H1 (cell line): ENCODE data around the gene SLC25A21. TPM values are rescaled to one million over a fixed set of nuclear protein-coding genes. Genes with fewer than 3 reads are reported as not detected.

Source experiments
- CTCF ChIA-PET: fragments of 300-600 bp; sonication (Branson Sonifier 250); formaldehyde crosslinking; loops from one replicate; lab custom pipeline; 2021; ENCODE audit not compliant: partially characterized antibody; lab: Charles Lee
- POLR2A ChIA-PET: fragments of 300-600 bp; sonication (Branson Sonifier 250); formaldehyde crosslinking; loops from one replicate; lab custom pipeline; 2021; ENCODE audit warnings: inconsistent platforms; ENCODE audit not compliant: partially characterized antibody; lab: Charles Lee
- DNase-seq, 2 experiments: peaks; one replicate each; pipeline versions ENCODE4 v3.0.0 to v3.0.0-alpha.2; 2010 to 2022; ENCODE audit warnings: low spot score in 2 of 2, low read depth in 1 of 2, mixed read lengths in 1 of 2
- FAIRE-seq: peaks from 2 replicates; lab custom pipeline; 2011; peaks lifted over from hg19 to GRCh38; lab: Jason Lieb, UNC
- H2AFZ ChIP-seq: 2 replicates; pipeline ENCODE4 v1.8.1; 2012; ENCODE audit warnings: low read length, inconsistent platforms
- H2AK5ac ChIP-seq: 2 replicates; pipeline ENCODE4 v1.6.1; 2013; ENCODE audit warnings: low read depth, low read length
- H2BK120ac ChIP-seq: replicated peaks from 2 replicates; pipeline ENCODE3; 2013; ENCODE audit warnings: low read depth, low read length, inconsistent platforms
- H2BK12ac ChIP-seq: 2 replicates; pipeline ENCODE4 v1.6.1; 2013; ENCODE audit warnings: low read depth, low read length
- H2BK15ac ChIP-seq: 2 replicates; pipeline ENCODE4 v1.6.1; 2013; ENCODE audit warnings: low read length
- H2BK20ac ChIP-seq: 2 replicates; pipeline ENCODE4 v1.6.1; 2013; ENCODE audit warnings: low read length
- H2BK5ac ChIP-seq: 2 replicates; pipeline ENCODE4 v1.6.1; 2013; ENCODE audit warnings: low read depth, low read length
- H3K14ac ChIP-seq: 2 replicates; pipeline ENCODE4 v1.6.1; 2013; ENCODE audit warnings: inconsistent platforms; ENCODE audit not compliant: insufficient read length
- H3K18ac ChIP-seq: 2 replicates; pipeline ENCODE4 v1.6.1; 2013; ENCODE audit warnings: low read length; ENCODE audit errors: extremely low read depth
- H3K23ac ChIP-seq: 2 replicates; pipeline ENCODE4 v1.6.1; 2013; ENCODE audit warnings: inconsistent platforms; ENCODE audit not compliant: insufficient read length
- H3K23me2 ChIP-seq: 2 replicates; pipeline ENCODE4 v1.6.1; 2013; ENCODE audit warnings: low read depth, low read length
- H3K27ac ChIP-seq: 2 replicates; pipeline ENCODE4 v1.6.1; 2011; ENCODE audit warnings: low read depth, low read length, inconsistent platforms
- H3K27me3 ChIP-seq, 4 experiments: replicated peaks in 1 of 4; 1 replicate in 1 of 4; 2 replicates in 3 of 4; pipeline versions ENCODE4 v1.6.1 to v1.8.1; 2011 to 2013; ENCODE audit warnings: low read length in 3 of 4, mild to moderate bottlenecking in 3 of 4, inconsistent platforms in 2 of 4, mixed read lengths in 2 of 4, moderate library complexity in 1 of 4; ENCODE audit not compliant: control insufficient read depth in 3 of 4, insufficient read depth in 3 of 4; ENCODE audit errors: extremely low read depth in 1 of 4
- H3K36me3 ChIP-seq, 4 experiments: 2 replicates each; pipeline versions ENCODE4 v1.6.1 to v1.8.1; 2011 to 2013; ENCODE audit warnings: mild to moderate bottlenecking in 4 of 4, low read length in 3 of 4, moderate library complexity in 2 of 4, control low read depth in 1 of 4, inconsistent platforms in 1 of 4; ENCODE audit not compliant: insufficient read depth in 4 of 4, control insufficient read depth in 2 of 4
- H3K4ac ChIP-seq: replicated peaks from 2 replicates; pipeline ENCODE3; 2013; ENCODE audit warnings: low read length, low read depth, mixed read lengths, inconsistent platforms; ENCODE audit not compliant: insufficient read length
- H3K4me1 ChIP-seq, 4 experiments: replicated peaks in 1 of 4; 1 replicate in 1 of 4; 2 replicates in 3 of 4; pipeline versions ENCODE4 v1.6.1 to v1.8.1; 2011 to 2013; ENCODE audit warnings: low read length in 3 of 4, inconsistent platforms in 2 of 4, mixed read lengths in 1 of 4; ENCODE audit not compliant: insufficient read depth in 4 of 4, control insufficient read depth in 3 of 4
- H3K4me2 ChIP-seq, 2 experiments: 2 replicates each; pipeline versions ENCODE4 v1.6.1 to v1.8.1; 2011 to 2013; ENCODE audit warnings: low read depth in 2 of 2, low read length in 2 of 2, control low read depth in 1 of 2, inconsistent platforms in 1 of 2, mild to moderate bottlenecking in 1 of 2; ENCODE audit not compliant: insufficient read depth in 1 of 2
- H3K4me3 ChIP-seq, 4 experiments: fragments of 200-600, 300-600 bp in 1 of 4; sonication (generic), shearing (Covaris generic), sonication (Bioruptor Twin) in 1 of 4; 2 replicates each; pipeline versions ENCODE4 v1.5.1 to v1.8.1; 2011 to 2016; ENCODE audit warnings: low read length in 4 of 4, low read depth in 3 of 4, control low read depth in 2 of 4, inconsistent platforms in 2 of 4, mild to moderate bottlenecking in 2 of 4, mixed read lengths in 1 of 4, moderate library complexity in 1 of 4; ENCODE audit not compliant: insufficient read depth in 2 of 4; ENCODE audit errors: extremely low read depth in 1 of 4
- H3K56ac ChIP-seq: replicated peaks from 2 replicates; pipeline ENCODE3; 2013; ENCODE audit warnings: low read depth, mild to moderate bottlenecking, mixed read lengths, low read length, inconsistent platforms; ENCODE audit not compliant: insufficient read length
- H3K79me1 ChIP-seq: 2 replicates; pipeline ENCODE4 v1.6.1; 2013; ENCODE audit warnings: low read depth, low read length, control low read depth
- H3K79me2 ChIP-seq, 2 experiments: 2 replicates each; pipeline versions ENCODE4 v1.6.1 to v1.8.1; 2012 to 2013; ENCODE audit warnings: low read length in 2 of 2, mild to moderate bottlenecking in 2 of 2, inconsistent platforms in 1 of 2; ENCODE audit not compliant: insufficient read depth in 2 of 2, control insufficient read depth in 1 of 2
- H3K9ac ChIP-seq, 4 experiments: replicated peaks in 1 of 4; 1 replicate in 1 of 4; 2 replicates in 3 of 4; pipeline versions ENCODE4 v1.6.1 to v1.8.1; 2011 to 2013; ENCODE audit warnings: low read depth in 3 of 4, low read length in 3 of 4, control low read depth in 2 of 4, mild to moderate bottlenecking in 2 of 4, moderate library complexity in 2 of 4, inconsistent platforms in 1 of 4; ENCODE audit errors: extremely low read depth in 1 of 4
- H3K9me3 ChIP-seq, 2 experiments: 2 replicates each; pipeline versions ENCODE4 v1.6.1 to v1.8.1; 2012 to 2013; ENCODE audit warnings: mild to moderate bottlenecking in 2 of 2, moderate library complexity in 2 of 2, control low read depth in 1 of 2, inconsistent platforms in 1 of 2, low read depth in 1 of 2, low read length in 1 of 2, mixed read lengths in 1 of 2; ENCODE audit not compliant: insufficient read depth in 2 of 2
- H4K20me1 ChIP-seq, 2 experiments: replicated peaks in 1 of 2; 2 replicates each; pipeline versions ENCODE3 to v1.8.1; 2011 to 2013; ENCODE audit warnings: inconsistent platforms in 2 of 2, low read length in 2 of 2, mild to moderate bottlenecking in 1 of 2; ENCODE audit not compliant: insufficient read depth in 2 of 2, control insufficient read depth in 1 of 2
- H4K5ac ChIP-seq: 2 replicates; pipeline ENCODE4 v1.6.1; 2013; ENCODE audit warnings: low read length, low read depth, mixed read lengths, inconsistent platforms; ENCODE audit not compliant: insufficient read length
- H4K8ac ChIP-seq: 2 replicates; pipeline ENCODE4 v1.8.0; 2013; ENCODE audit warnings: mild to moderate bottlenecking, moderate library complexity, low read length, inconsistent platforms; ENCODE audit not compliant: insufficient read depth; ENCODE audit errors: extremely low read depth
- H4K91ac ChIP-seq: replicated peaks from 2 replicates; pipeline ENCODE3; 2013; ENCODE audit warnings: low read length, mixed read lengths, inconsistent platforms; ENCODE audit not compliant: insufficient read length
- BACH1 ChIP-seq: IDR thresholded peaks from 2 replicates; pipeline ENCODE4 v1.6.1; 2012; ENCODE audit warnings: low read length, improper control_type of control experiment
- BCL11A ChIP-seq, 2 experiments: IDR thresholded peaks; one replicate each; pipeline ENCODE4 v1.6.1; 2011; ENCODE audit warnings: low read depth in 2 of 2, low read length in 2 of 2, mild to moderate bottlenecking in 2 of 2
- CEBPB ChIP-seq: IDR thresholded peaks from 2 replicates; pipeline ENCODE4 v1.6.1; 2012; ENCODE audit warnings: low read depth, low read length
- GABPA ChIP-seq: IDR thresholded peaks from 2 replicates; pipeline ENCODE4 v1.6.1; 2011; ENCODE audit warnings: mild to moderate bottlenecking, low read length, moderate library complexity, borderline replicate concordance; ENCODE audit not compliant: insufficient read depth
- POLR2A ChIP-seq, 2 experiments: IDR thresholded peaks; 1 replicate in 1 of 2; 2 replicates in 1 of 2; pipeline ENCODE4 v1.6.1; 2011; ENCODE audit warnings: low read depth in 2 of 2, low read length in 2 of 2, mild to moderate bottlenecking in 2 of 2; ENCODE audit errors: control extremely low read depth in 1 of 2
- RAD21 ChIP-seq, 2 experiments: IDR thresholded peaks in 1 of 2; conservative IDR thresholded peaks in 1 of 2; 2 replicates each; pipeline ENCODE4 v1.6.1; 2011; ENCODE audit warnings: low read depth in 2 of 2, low read length in 2 of 2, improper control_type of control experiment in 1 of 2, inconsistent platforms in 1 of 2, mild to moderate bottlenecking in 1 of 2, moderate library complexity in 1 of 2
- RFX5 ChIP-seq: IDR thresholded peaks from 2 replicates; pipeline ENCODE4 v1.6.1; 2011; ENCODE audit warnings: low read depth, low read length, improper control_type of control experiment, borderline replicate concordance
- SAP30 ChIP-seq: fragments of 300-600 bp; sonication (generic); IDR thresholded peaks from 2 replicates; pipeline ENCODE4 v1.7.1; 2012; ENCODE audit warnings: low read length, moderate library complexity, mild to moderate bottlenecking, inconsistent platforms; ENCODE audit not compliant: insufficient read depth, insufficient replicate concordance
- SIRT6 ChIP-seq: IDR thresholded peaks from one replicate; pipeline ENCODE4 v1.7.1; 2012; ENCODE audit warnings: low read length, inconsistent platforms
- SP4 ChIP-seq: IDR thresholded peaks from 2 replicates; pipeline ENCODE4 v1.6.1; 2012; ENCODE audit warnings: low read length, inconsistent platforms
- TAF7 ChIP-seq: optimal IDR thresholded peaks from 2 replicates; pipeline ENCODE3; 2011; ENCODE audit warnings: low read depth, mild to moderate bottlenecking, inconsistent platforms, low read length, moderate library complexity, borderline replicate concordance
- TBP ChIP-seq: IDR thresholded peaks from 2 replicates; pipeline ENCODE4 v1.6.1; 2011; ENCODE audit warnings: low read depth, low read length, improper control_type of control experiment
- TCF12 ChIP-seq: IDR thresholded peaks from 2 replicates; pipeline ENCODE4 v1.6.1; 2011; ENCODE audit warnings: low read depth, mild to moderate bottlenecking, low read length
- TEAD4 ChIP-seq: IDR thresholded peaks from 2 replicates; pipeline ENCODE4 v1.6.1; 2012; ENCODE audit warnings: low read depth, low read length, inconsistent platforms, mixed read lengths
- WGBS, 2 experiments: shearing (Covaris generic) in 1 of 2; methylation state at CpG; one replicate each; pipeline versions ENCODE4 v1.1.6 to v1.1.7; 2013 to 2015; ENCODE audit warnings: low lambda C conversion rate in 2 of 2, mixed read lengths in 2 of 2, inconsistent platforms in 1 of 2, low coverage in 1 of 2, missing lambda C conversion rate in 1 of 2; ENCODE audit not compliant: insufficient replicate concordance in 2 of 2, insufficient coverage in 1 of 2, insufficient read length in 1 of 2; ENCODE audit errors: extremely low coverage in 1 of 2, missing lambda C conversion rate in 1 of 2; 5-methylcytosine and 5-hydroxymethylcytosine counted together
- polyA plus RNA-seq, 7 experiments: library from polyadenylated mRNA; depleted of rRNA in 3 of 7; stranded (reverse) in 5 of 7; unstranded in 2 of 7; fragments of >200 nt in 5 of 7; fragments of 200-250 nt in 2 of 7; gene quantifications; 1 replicate in 5 of 7; 2 replicates in 1 of 7; 4 replicates in 1 of 7; pipeline versions ENCODE4 v1.2.1 to v1.2.3, GENCODE V29; 2011 to 2013; ENCODE audit warnings: missing spikeins in 2 of 7, mixed read lengths in 2 of 7
- total RNA-seq: library from RNA; stranded (reverse); fragmentation: NEBNext Ultra II Directional; extraction: Animal tissue kit (Norgen Biotek cat#: 25700); gene quantifications from 2 replicates; pipeline ENCODE4 v1.2.1, GENCODE V29; 2021

Gene SLC25A21
- total and polyA plus RNA-seq, 2 of the 8 experiments (the other 6 are each of a cell fraction or from before 2014, with no cell fraction given), result 6.9 to 15.7 TPM

- H2BK15ac ChIP-seq, result no peak overlapping the region
- peak overlapping the region in 1 of 4 experiments; percentile 34; a peak in 1 of 7 replicates for H3K9ac ChIP-seq
- H3K4me2 ChIP-seq, result no peak overlapping the region
- H3K14ac ChIP-seq, result no peak overlapping the region
- H3K79me2 ChIP-seq, result no peaks in the 10 kb centered on the region
- no peak overlapping the region for H2AK5ac ChIP-seq
- no peak overlapping the region for H4K8ac ChIP-seq
- no peak overlapping the region for H4K5ac ChIP-seq
- WGBS, 2 experiments, result 93 to 100% methylated on average over 2 to 3 of the region's 3 CpGs
- H3K9me3 ChIP-seq, result no peaks in the 10 kb centered on the region
- no peak overlapping the region for H3K4me3 ChIP-seq
- no peaks in the 10 kb centered on the region for H3K4me1 ChIP-seq
- TF ChIP-seq POLR2A (IDR thresholded peaks at IDR 0.05; ENCODE audit: control extremely low read depth in 1 of 2, low read depth in 2 of 2, low read length in 2 of 2), result no peak
- no peak for TF ChIP-seq CEBPB
- no peak for TF ChIP-seq RFX5
- no peak for TF ChIP-seq TEAD4
- TF ChIP-seq BACH1, result no peak
- TF ChIP-seq GABPA, result no peak
- TF ChIP-seq RAD21 (IDR thresholded peaks at IDR 0.05 in 1 of 2, conservative IDR thresholded peaks at IDR 0.05 in 1 of 2; ENCODE audit: low read depth in 2 of 2, low read length in 2 of 2), result no peak
- no peak for TF ChIP-seq SAP30
- TF ChIP-seq BCL11A (IDR thresholded peaks at IDR 0.05; ENCODE audit: low read depth in 2 of 2, low read length in 2 of 2), result no peak
- no peak for TF ChIP-seq SP4
- TF ChIP-seq TAF7, result no peak
- no peak for TF ChIP-seq TCF12
- no peak for TF ChIP-seq TBP
- no peak for TF ChIP-seq SIRT6
- H2AFZ ChIP-seq, result no peak overlapping the region
- no peak overlapping the region for H3K18ac ChIP-seq
- H3K36me3 ChIP-seq, result no peaks in the 10 kb centered on the region
- H3K27me3 ChIP-seq, result no peaks in the 10 kb centered on the region
- H3K79me1 ChIP-seq, result no peaks in the 10 kb centered on the region
- H2BK120ac ChIP-seq, result no peak overlapping the region
- no peak for FAIRE-seq
- ChIA-PET POLR2A (no interaction called here), CTCF (interaction anchor here (0.7 to 6.5 kb wide), 2 partner anchors 21 to 99 kb away, joined by 3 to 43 read pairs; no protein-coding TSS in a partner anchor)
- H2BK12ac ChIP-seq, result no peak overlapping the region
- no peak overlapping the region for H3K4ac ChIP-seq
- H4K20me1 ChIP-seq, result no peaks in the 10 kb centered on the region
- no peak overlapping the region for H3K56ac ChIP-seq
- no peak for DNase-seq
- no peak overlapping the region for H2BK20ac ChIP-seq
- no peak overlapping the region for H4K91ac ChIP-seq
- no peak overlapping the region for H3K27ac ChIP-seq
- H3K23me2 ChIP-seq, result no peaks in the 10 kb centered on the region
- H3K23ac ChIP-seq, result no peak overlapping the region
- no peak overlapping the region for H2BK5ac ChIP-seq
Observed at GRCh38 chr14:36726128-36726527, 446.3 kb downstream of the SLC25A21 start.
